Measurements from ENCODE around the gene SAFB2.

DNA sequence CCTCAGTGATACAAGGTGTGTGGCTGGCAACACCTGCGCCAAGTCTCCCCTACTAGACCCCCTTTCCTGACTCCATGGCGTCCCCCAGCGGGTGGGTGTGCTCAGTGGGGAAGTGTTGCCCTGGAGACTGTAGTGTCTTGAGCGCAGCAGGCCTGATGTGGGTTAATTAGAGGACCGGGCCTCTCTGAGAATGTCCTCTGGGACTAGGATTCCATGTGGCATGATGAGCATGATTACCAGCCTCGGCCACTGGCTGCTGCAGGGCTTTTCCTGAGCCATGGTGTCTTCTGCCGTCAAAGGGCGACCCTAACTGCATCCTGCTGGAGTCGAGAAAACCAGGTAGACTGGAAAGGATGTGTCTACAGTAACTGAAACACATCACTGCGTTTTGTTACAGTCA is 29.7 kb upstream of the SAFB2 start:
- TF ChIP-seq, protein P1, sequence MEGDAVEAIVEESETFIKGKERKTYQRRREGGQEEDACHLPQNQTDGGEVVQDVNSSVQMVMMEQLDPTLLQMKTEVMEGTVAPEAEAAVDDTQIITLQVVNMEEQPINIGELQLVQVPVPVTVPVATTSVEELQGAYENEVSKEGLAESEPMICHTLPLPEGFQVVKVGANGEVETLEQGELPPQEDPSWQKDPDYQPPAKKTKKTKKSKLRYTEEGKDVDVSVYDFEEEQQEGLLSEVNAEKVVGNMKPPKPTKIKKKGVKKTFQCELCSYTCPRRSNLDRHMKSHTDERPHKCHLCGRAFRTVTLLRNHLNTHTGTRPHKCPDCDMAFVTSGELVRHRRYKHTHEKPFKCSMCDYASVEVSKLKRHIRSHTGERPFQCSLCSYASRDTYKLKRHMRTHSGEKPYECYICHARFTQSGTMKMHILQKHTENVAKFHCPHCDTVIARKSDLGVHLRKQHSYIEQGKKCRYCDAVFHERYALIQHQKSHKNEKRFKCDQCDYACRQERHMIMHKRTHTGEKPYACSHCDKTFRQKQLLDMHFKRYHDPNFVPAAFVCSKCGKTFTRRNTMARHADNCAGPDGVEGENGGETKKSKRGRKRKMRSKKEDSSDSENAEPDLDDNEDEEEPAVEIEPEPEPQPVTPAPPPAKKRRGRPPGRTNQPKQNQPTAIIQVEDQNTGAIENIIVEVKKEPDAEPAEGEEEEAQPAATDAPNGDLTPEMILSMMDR (IDR thresholded peaks at IDR 0.05), result no peak
- TF ChIP-seq EP300 (IDR thresholded peaks at IDR 0.05) (no peak), POLR2A (IDR thresholded peaks at IDR 0.05) (no peak)

All from tibial nerve (tissue), 4 donors.